ENCODE data around the gene C14orf39.

GRCh38 chr14:60508707-60509437 is 23.0 kb upstream of the C14orf39 start, which contains the start of gene SIX6:
- TF ChIP-seq PRDM4 (tag by site-specific recombination; IDR thresholded peaks at IDR 0.05), result no peak
- no peak for TF ChIP-seq ZNF274 (IDR thresholded peaks at IDR 0.05; ENCODE audit: low read length)
- no peak for TF ChIP-seq ZNF274 (tag by site-specific recombination; IDR thresholded peaks at IDR 0.05; ENCODE audit: borderline replicate concordance)
